C4-2B (cell line): ENCODE measurements around the gene PASD1.

Experiments used
- CTCF ChIP-seq: fragments of 450-650 bp; conservative IDR thresholded peaks from 2 replicates; pipeline ENCODE4 v1.5.1; 2017; ENCODE audit warnings: mild to moderate bottlenecking
- ZFX ChIP-seq: fragments of 450-650 bp; IDR thresholded peaks from 2 replicates; pipeline ENCODE4 v1.6.1; 2017

- TF ChIP-seq CTCF (no peak), ZFX (no peak)
These were observed 48.2 kb upstream of the PASD1 start for GRCh38 chrX:151515237-151515636.
